ES-I3 (cell line): ENCODE data around the gene LRMDA.

Experiments
- H3K36me3 ChIP-seq: 2 replicates; pipeline ENCODE4 v1.6.1; 2013; ENCODE audit warnings: mild to moderate bottlenecking, low read length, control low read depth, moderate library complexity; ENCODE audit not compliant: insufficient read depth
- H3K4me1 ChIP-seq: 2 replicates; pipeline ENCODE4 v1.6.1; 2013; ENCODE audit warnings: mild to moderate bottlenecking, control low read depth, low read length; ENCODE audit not compliant: insufficient read depth
- H3K9ac ChIP-seq: 2 replicates; pipeline ENCODE4 v1.6.1; 2013; ENCODE audit warnings: low read depth, mild to moderate bottlenecking, low read length, moderate library complexity
- H3K9me3 ChIP-seq: 2 replicates; pipeline ENCODE4 v1.6.1; 2013; ENCODE audit warnings: mild to moderate bottlenecking, low read length, moderate library complexity; ENCODE audit not compliant: control insufficient read depth, insufficient read depth

The LRMDA gene

GRCh38 chr10:76397181-76398042 lies 966.0 kb downstream of the LRMDA start:
- no peaks in the 10 kb centered on the region for H3K4me1 ChIP-seq
- H3K36me3 ChIP-seq: no peaks in the 10 kb centered on the region
- H3K9me3 ChIP-seq: peaks cover 3% of the 10 kb centered on the region; the same call in 1 of the 2 replicates

GRCh38 chr10:76398043-76398710 lies 966.8 kb downstream of the LRMDA start:
- peaks cover 3% of the 10 kb centered on the region; the same call in 1 of the 2 replicates for H3K9me3 ChIP-seq
- H3K9ac ChIP-seq: no peak overlapping the region
- no peaks in the 10 kb centered on the region for H3K4me1 ChIP-seq
- no peaks in the 10 kb centered on the region for H3K36me3 ChIP-seq

More at GRCh38 chr10:76397181-76398042, 966.0 kb downstream of the LRMDA start:
- H3K9ac ChIP-seq: no peak overlapping the region

- Histone ChIP-seq H3K4me1 (no peaks in the 10 kb centered on the region), H3K36me3 (no peaks in the 10 kb centered on the region), H3K9me3 (peaks cover 3% of the 10 kb centered on the region; the same call in 1 of the 2 replicates), H3K9ac (no peak overlapping the region)
These were observed 967.8 kb downstream of the LRMDA start for GRCh38 chr10:76399226-76399625.

GRCh38 chr10:76401006-76401405 lies 969.6 kb downstream of the LRMDA start:
- no peak overlapping the region for H3K9ac ChIP-seq
- no peaks in the 10 kb centered on the region for H3K4me1 ChIP-seq
- H3K9me3 ChIP-seq: peaks cover 3% of the 10 kb centered on the region; the same call in 1 of the 2 replicates
- H3K36me3 ChIP-seq: no peaks in the 10 kb centered on the region

- no peaks in the 10 kb centered on the region for H3K4me1 ChIP-seq
- H3K9me3 ChIP-seq: peaks cover 3% of the 10 kb centered on the region; the same call in 1 of the 2 replicates
- H3K9ac ChIP-seq: no peak overlapping the region
- no peaks in the 10 kb centered on the region for H3K36me3 ChIP-seq
These were observed 972.5 kb downstream of the LRMDA start for GRCh38 chr10:76403912-76404311.

- Histone ChIP-seq H3K9me3 (peaks cover 3% of the 10 kb centered on the region; the same call in 1 of the 2 replicates), H3K4me1 (no peaks in the 10 kb centered on the region), H3K9ac (no peak overlapping the region), H3K36me3 (no peaks in the 10 kb centered on the region)
These were observed 973.1 kb downstream of the LRMDA start for GRCh38 chr10:76404531-76404930.

GRCh38 chr10:76405922-76406321 lies 974.5 kb downstream of the LRMDA start:
- H3K9me3 ChIP-seq: no peaks in the 10 kb centered on the region
- H3K9ac ChIP-seq: no peak overlapping the region
- no peaks in the 10 kb centered on the region for H3K36me3 ChIP-seq
- no peaks in the 10 kb centered on the region for H3K4me1 ChIP-seq

GRCh38 chr10:76408646-76409045 lies 977.2 kb downstream of the LRMDA start:
- H3K9ac ChIP-seq: no peak overlapping the region
- no peaks in the 10 kb centered on the region for H3K36me3 ChIP-seq
- no peaks in the 10 kb centered on the region; the same call in 1 of the 2 replicates for H3K9me3 ChIP-seq
- no peaks in the 10 kb centered on the region for H3K4me1 ChIP-seq

GRCh38 chr10:76411729-76412435 lies 980.5 kb downstream of the LRMDA start:
- Histone ChIP-seq H3K9ac (no peak overlapping the region), H3K9me3 (no peaks in the 10 kb centered on the region; the same call in 1 of the 2 replicates), H3K4me1 (no peaks in the 10 kb centered on the region), H3K36me3 (no peaks in the 10 kb centered on the region)

GRCh38 chr10:76415554-76415953 lies 984.1 kb downstream of the LRMDA start:
- no peaks in the 10 kb centered on the region for H3K36me3 ChIP-seq
- H3K9me3 ChIP-seq: no peaks in the 10 kb centered on the region; the same call in 1 of the 2 replicates

GRCh38 chr10:76416642-76417041 lies 985.2 kb downstream of the LRMDA start:
- no peaks in the 10 kb centered on the region; the same call in 1 of the 2 replicates for H3K9me3 ChIP-seq
- no peak overlapping the region for H3K9ac ChIP-seq
- no peaks in the 10 kb centered on the region for H3K36me3 ChIP-seq
- no peaks in the 10 kb centered on the region for H3K4me1 ChIP-seq

More at GRCh38 chr10:76415554-76415953, 984.1 kb downstream of the LRMDA start:
- Histone ChIP-seq H3K9ac (no peak overlapping the region), H3K4me1 (no peaks in the 10 kb centered on the region)

- Histone ChIP-seq H3K4me1 (no peaks in the 10 kb centered on the region), H3K36me3 (no peaks in the 10 kb centered on the region), H3K9me3 (no peaks in the 10 kb centered on the region), H3K9ac (no peak overlapping the region)
These were observed 989.3 kb downstream of the LRMDA start for GRCh38 chr10:76420725-76421124.

GRCh38 chr10:76422769-76423168 lies 991.3 kb downstream of the LRMDA start:
- H3K9me3 ChIP-seq: no peaks in the 10 kb centered on the region
- H3K4me1 ChIP-seq: no peaks in the 10 kb centered on the region
- H3K9ac ChIP-seq: no peak overlapping the region
- no peaks in the 10 kb centered on the region for H3K36me3 ChIP-seq
